ENCODE results near the gene SLC9A3.

DNA sequence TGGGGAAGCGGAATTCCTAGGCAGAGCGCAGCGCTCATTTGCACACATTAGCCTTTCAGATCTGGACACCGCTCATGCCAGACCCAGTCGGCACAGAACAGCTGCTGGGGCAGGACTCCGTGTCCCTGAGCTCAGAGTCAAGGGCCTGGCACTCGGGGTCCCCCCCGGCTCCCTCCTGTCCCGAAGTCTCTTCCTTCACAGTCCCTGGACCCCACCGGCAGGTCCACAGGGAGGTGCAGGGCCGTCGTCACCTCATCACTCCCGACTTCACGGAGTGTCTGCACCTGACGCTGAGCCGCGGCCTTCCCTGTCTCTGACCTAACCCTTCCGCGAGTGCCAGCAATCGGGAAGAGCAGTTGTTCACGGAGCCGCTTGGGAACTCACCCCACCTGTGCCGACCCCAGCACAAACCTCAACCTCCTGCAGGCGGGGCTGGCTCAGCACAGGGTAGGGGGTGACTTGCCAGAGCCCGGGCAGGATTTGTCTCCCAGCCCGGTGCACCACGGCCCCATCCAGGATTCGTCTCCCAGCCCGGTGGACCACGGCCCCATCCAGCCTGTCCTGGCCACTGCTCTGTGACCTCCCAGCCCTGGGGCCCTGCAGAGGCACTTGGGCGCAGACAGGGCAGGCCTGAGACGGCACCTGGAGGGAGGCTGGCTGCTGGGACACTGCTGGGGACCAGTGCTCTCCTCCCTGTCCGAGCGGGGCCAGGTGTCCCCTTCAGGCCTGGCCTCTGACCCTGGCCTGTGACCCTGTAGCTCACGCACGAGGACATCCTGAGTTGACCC, 9.9 kb upstream of the SLC9A3 start:
- TF ChIP-seq, protein P1, sequence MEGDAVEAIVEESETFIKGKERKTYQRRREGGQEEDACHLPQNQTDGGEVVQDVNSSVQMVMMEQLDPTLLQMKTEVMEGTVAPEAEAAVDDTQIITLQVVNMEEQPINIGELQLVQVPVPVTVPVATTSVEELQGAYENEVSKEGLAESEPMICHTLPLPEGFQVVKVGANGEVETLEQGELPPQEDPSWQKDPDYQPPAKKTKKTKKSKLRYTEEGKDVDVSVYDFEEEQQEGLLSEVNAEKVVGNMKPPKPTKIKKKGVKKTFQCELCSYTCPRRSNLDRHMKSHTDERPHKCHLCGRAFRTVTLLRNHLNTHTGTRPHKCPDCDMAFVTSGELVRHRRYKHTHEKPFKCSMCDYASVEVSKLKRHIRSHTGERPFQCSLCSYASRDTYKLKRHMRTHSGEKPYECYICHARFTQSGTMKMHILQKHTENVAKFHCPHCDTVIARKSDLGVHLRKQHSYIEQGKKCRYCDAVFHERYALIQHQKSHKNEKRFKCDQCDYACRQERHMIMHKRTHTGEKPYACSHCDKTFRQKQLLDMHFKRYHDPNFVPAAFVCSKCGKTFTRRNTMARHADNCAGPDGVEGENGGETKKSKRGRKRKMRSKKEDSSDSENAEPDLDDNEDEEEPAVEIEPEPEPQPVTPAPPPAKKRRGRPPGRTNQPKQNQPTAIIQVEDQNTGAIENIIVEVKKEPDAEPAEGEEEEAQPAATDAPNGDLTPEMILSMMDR (IDR thresholded peaks at IDR 0.05) = no peak
- TF ChIP-seq POLR2AphosphoS5 (IDR thresholded peaks at IDR 0.05; ENCODE audit: insufficient read depth in 1 of 2, low read depth in 1 of 2) = no peak
- no peak for TF ChIP-seq POLR2A (IDR thresholded peaks at IDR 0.05)
